ENCODE measurements around the gene CTDNEP1. TPM values are rescaled to one million over a fixed set of nuclear protein-coding genes. Genes with fewer than 3 reads are reported as not detected.

CTDNEP1 gene
- total RNA-seq, 1 donor from 2014 or later, result 140 TPM

GRCh38 chr17:7204336-7204735 is 47.2 kb downstream of the CTDNEP1 start:
- H3K4me3 ChIP-seq, result peak overlapping the region; percentile 54

DNA sequence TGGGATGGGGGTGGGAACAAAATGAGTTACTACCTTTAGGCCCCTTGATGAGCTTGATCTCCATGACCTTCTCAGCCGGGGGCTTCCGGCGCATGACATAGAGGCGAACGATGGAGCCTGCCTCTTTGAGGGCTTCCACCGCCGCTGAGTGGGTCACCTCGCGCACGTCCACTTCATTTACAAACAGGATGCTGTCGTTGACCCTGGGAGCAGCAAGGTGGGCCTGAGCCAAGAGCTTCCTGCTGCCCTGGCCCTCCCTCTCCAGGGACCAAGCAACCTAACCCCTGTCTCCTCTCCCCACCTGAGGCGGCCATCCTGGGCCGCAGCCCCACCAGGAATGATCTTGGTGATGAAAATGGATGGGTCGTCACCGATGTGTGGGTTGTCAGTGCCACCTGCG is 48.1 kb downstream of the CTDNEP1 start:
- no peak for DNase-seq
- TF ChIP-seq CTCF (IDR thresholded peaks at IDR 0.05), result no peak

More at GRCh38 chr17:7204336-7204735, 47.2 kb downstream of the CTDNEP1 start:
- no peak for TF ChIP-seq CTCF (IDR thresholded peaks at IDR 0.05)
- intact Hi-C loops (cut with DNase I), result no loop called here
- Histone ChIP-seq H3K4me1 (peaks cover 4% of the 10 kb centered on the region), H3K27me3 (ENCODE audit: low read depth) (no peaks in the 10 kb centered on the region), H3K9me3 (no peaks in the 10 kb centered on the region), H3K27ac (peak overlapping the region; percentile 31), H3K36me3 (peaks cover 37% of the 10 kb centered on the region)
- DNase-seq (no peak), ATAC-seq (peak; percentile 3 to 14)

DNA sequence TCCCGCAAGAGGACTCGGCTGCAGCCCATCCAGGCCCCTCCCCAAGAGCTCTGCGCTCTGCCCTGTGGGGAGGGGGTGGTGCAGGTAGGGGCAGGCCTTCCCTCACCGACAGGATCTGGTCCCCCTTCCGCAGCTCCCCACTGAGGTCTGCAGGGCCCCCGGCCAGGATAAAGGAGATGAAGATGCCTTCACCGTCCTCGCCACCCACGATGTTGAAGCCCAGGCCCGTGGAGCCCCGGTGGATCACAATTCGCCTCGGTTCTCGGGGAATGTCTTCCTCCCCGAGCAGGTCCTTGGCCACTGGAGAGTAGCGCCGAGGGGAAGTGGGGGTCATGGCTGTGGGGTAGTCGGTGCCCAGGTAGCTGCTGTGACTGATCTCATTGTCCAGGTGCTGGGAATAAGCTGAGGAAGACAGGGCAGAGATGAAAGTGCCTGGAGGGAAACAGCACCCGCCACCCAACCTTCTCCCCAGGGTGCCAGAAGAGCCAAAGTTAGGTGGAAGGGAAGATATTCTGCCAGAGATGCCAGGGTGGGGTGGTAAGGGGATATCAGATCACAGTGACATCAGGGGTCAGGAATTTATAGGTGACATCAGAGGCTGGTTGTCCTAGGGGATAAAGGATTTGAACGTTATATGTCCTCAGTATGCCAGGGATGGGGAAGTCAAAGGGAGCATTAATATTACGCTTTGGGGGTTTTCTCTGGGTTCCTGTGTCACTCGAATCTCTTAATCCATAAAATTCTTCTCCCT is 54.7 kb downstream of the CTDNEP1 start:
- Histone ChIP-seq H3K4me3 (no peak overlapping the region), H3K27me3 (ENCODE audit: low read depth) (no peaks in the 10 kb centered on the region), H3K27ac (no peak overlapping the region), H3K4me1 (no peaks in the 10 kb centered on the region), H3K36me3 (peaks cover 63% of the 10 kb centered on the region), H3K9me3 (no peaks in the 10 kb centered on the region)
- intact Hi-C loops (cut with DNase I), result no loop called here
- ATAC-seq (no peak), DNase-seq (no peak)
- no peak for TF ChIP-seq CTCF (IDR thresholded peaks at IDR 0.05)

More for the DNA sequence above, 48.1 kb downstream of the CTDNEP1 start:
- no peaks in the 10 kb centered on the region for H3K9me3 ChIP-seq
- H3K4me3 ChIP-seq, result no peak overlapping the region
- no peaks in the 10 kb centered on the region for H3K27me3 ChIP-seq (ENCODE audit: low read depth)
- H3K27ac ChIP-seq, result no peak overlapping the region
- peaks cover 4% of the 10 kb centered on the region for H3K4me1 ChIP-seq
- peaks cover 37% of the 10 kb centered on the region for H3K36me3 ChIP-seq
- no peak for ATAC-seq
- intact Hi-C loops (cut with DNase I), result no loop called here

- Histone ChIP-seq H3K27ac (no peak overlapping the region), H3K36me3 (peaks cover 58% of the 10 kb centered on the region), H3K4me3 (no peak overlapping the region), H3K4me1 (no peaks in the 10 kb centered on the region), H3K27me3 (ENCODE audit: low read depth) (no peaks in the 10 kb centered on the region), H3K9me3 (no peaks in the 10 kb centered on the region)
- DNase-seq, result no peak
- no peak for TF ChIP-seq CTCF (IDR thresholded peaks at IDR 0.05)
- intact Hi-C loops (cut with DNase I), result no loop called here
- no peak for ATAC-seq
These were observed 55.6 kb downstream of the CTDNEP1 start for GRCh38 chr17:7195971-7196370.

Small RNA genes within 50 kb of the gene (microRNA-seq; reads per million reads assigned to microRNA genes)
- gene MIR324 (ENCODE audit: borderline number of aligned reads), result 1,184 reads per million, percentile 81 among the genes with 10 or more reads in this experiment

Other genes starting within 250 kb of the CTDNEP1 start
- 300 TPM for gene RNASEK, start 239.1 kb downstream of the CTDNEP1 start, total RNA-seq
- 13.4 TPM for gene BCL6B, start 228.7 kb downstream of the CTDNEP1 start, total RNA-seq
- 9.9 TPM for gene SLC16A13, start 215.7 kb downstream of the CTDNEP1 start, total RNA-seq
- 7.7 TPM for gene SLC16A11, start 207.6 kb downstream of the CTDNEP1 start, total RNA-seq
- 7.7 TPM for gene CLEC10A, start 171.5 kb downstream of the CTDNEP1 start, total RNA-seq
- gene ASGR2, start 136.9 kb downstream of the CTDNEP1 start, total RNA-seq, result 1.3 TPM
- gene ASGR1, start 72.4 kb downstream of the CTDNEP1 start, total RNA-seq, result 5.1 TPM
- gene DLG4, start 31.9 kb downstream of the CTDNEP1 start, total RNA-seq, result 29.3 TPM
- gene ACADVL, start 31.8 kb downstream of the CTDNEP1 start, total RNA-seq, result 576 TPM
- gene DVL2, start 17.2 kb downstream of the CTDNEP1 start, total RNA-seq, result 46.4 TPM
- gene PHF23, start 12.3 kb downstream of the CTDNEP1 start, total RNA-seq, result 33.9 TPM
- gene GABARAP, start 9.3 kb downstream of the CTDNEP1 start, total RNA-seq, result 587 TPM
- 33.2 TPM for gene ELP5, start 481 bp upstream of the CTDNEP1 start, total RNA-seq
- gene CLDN7, start 10.7 kb upstream of the CTDNEP1 start, total RNA-seq, result 98.7 TPM
- gene SLC2A4, start 30.0 kb upstream of the CTDNEP1 start, total RNA-seq, result 1.1 TPM
- gene YBX2, start 42.9 kb upstream of the CTDNEP1 start, total RNA-seq, result 0.41 TPM
- 216 TPM for gene EIF5A, start 55.9 kb upstream of the CTDNEP1 start, total RNA-seq
- gene GPS2, start 63.6 kb upstream of the CTDNEP1 start, total RNA-seq, result 66.6 TPM
- 35.2 TPM for gene NEURL4, start 77.6 kb upstream of the CTDNEP1 start, total RNA-seq
- 26.5 TPM for gene ACAP1, start 84.8 kb upstream of the CTDNEP1 start, total RNA-seq
- gene KCTD11, start 100.4 kb upstream of the CTDNEP1 start, total RNA-seq, result 11.0 TPM
- not detected for gene TMEM95, start 103.4 kb upstream of the CTDNEP1 start, total RNA-seq
- gene TNK1, start 129.4 kb upstream of the CTDNEP1 start, total RNA-seq, result 4.1 TPM
- 27.1 TPM for gene PLSCR3, start 142.8 kb upstream of the CTDNEP1 start, total RNA-seq
- 51.2 TPM for gene TMEM256, start 152.4 kb upstream of the CTDNEP1 start, total RNA-seq
- 9.5 TPM for gene NLGN2, start 156.1 kb upstream of the CTDNEP1 start, total RNA-seq
- not detected for gene SPEM1, start 168.6 kb upstream of the CTDNEP1 start, total RNA-seq
- not detected for gene SPEM2, start 173.9 kb upstream of the CTDNEP1 start, total RNA-seq
- gene SPEM3, start 177.1 kb upstream of the CTDNEP1 start, total RNA-seq, result not detected
- 8.1 TPM for gene TMEM102, start 183.7 kb upstream of the CTDNEP1 start, total RNA-seq
- 1.2 TPM for gene FGF11, start 187.8 kb upstream of the CTDNEP1 start, total RNA-seq
- 8.4 TPM for gene CHRNB1, start 193.3 kb upstream of the CTDNEP1 start, total RNA-seq
- 79.0 TPM for gene ZBTB4, start 227.9 kb upstream of the CTDNEP1 start, total RNA-seq
- not detected for gene SLC35G6, start 229.7 kb upstream of the CTDNEP1 start, total RNA-seq
- 101 TPM for gene POLR2A, start 232.6 kb upstream of the CTDNEP1 start, total RNA-seq

Data from lower lobe of right lung (tissue), 2 donors.